Measurements from ENCODE around the gene IL6ST.
"Not testable (repeated sequence)": the region's sequence is repeated elsewhere in the genome, so short reads cannot be mapped to it uniquely, and the experiment has no call there.

IL6ST gene

DNA sequence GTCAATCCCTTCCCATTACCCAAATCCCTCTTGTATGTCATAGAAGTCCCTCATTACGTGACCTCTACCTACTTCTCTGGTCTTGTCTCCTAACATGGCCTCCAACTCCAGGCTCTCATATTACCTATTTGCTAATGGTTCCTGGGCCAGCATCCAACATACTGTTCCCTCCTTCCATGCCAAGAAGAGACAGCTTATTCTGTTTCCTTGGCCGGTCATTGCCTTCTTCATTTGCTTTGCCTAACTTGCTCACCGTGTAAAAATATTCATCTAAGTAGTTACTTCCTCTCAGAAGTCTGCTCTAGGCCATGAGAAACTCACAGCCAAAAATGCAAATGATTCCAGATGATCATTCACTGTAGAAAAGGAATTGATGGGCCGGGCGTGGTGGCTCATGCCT is 8.9 kb upstream of the IL6ST start:
- no peak for DNase-seq (ENCODE audit: low spot score)

DNA sequence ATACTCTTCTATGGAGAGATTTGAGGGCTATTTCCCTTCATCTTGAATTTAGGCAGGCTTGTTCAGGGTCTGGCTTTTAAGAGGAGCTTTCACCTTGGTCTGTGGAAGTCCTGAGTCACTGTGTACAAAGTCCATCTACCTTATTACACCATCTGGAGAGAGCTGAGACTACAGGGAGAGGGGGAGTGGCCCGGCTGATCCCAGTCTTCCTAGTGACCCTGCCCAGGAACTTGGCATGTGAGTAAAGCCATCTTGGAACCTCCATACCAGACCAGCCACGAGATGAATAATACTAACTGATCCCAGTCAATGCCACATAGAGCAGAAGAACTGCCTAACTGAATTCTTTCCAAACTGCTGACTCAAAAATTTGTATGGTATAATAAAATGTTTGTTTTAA is 8.4 kb upstream of the IL6ST start:
- peak; percentile 64 for DNase-seq (ENCODE audit: low spot score)

DNA sequence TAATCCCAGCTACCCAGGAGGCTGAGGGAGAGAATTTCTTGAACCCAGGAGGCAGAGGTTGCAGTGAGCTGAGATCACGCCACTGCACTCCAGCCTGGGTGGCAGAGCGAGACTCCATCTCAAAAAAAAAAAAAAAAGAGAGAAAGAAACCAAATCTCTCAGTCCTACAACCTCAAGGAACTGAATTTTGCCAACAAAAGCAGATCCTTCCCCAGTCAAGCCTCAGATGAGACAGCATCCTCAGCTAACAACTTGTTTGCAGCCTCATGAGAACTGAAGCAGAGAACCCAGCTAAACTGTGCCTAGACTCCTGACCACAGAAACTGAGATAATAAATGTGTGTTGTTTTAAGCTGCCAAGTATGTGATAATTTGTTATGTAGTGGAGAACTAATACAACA is 7.5 kb upstream of the IL6ST start:
- DNase-seq (ENCODE audit: low spot score) = no peak

DNA sequence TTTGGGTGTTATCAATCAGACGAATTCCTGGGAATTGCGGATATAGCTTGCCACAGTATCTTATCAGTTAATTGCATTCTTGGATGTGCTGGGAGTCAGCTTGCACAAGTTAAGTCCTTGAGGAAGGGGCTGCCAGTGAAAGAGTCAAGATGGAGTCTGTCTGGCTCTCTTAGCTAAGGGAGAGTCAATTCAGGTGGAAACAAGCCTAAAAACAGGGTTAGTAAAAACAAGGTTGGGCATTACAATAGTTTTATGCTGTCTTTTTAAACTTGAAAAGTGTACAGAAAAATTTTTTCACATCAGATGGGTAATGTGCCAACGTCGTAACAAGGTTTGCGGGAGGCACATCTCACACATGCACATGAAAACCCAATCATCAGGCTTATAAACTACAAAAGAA is 5.5 kb upstream of the IL6ST start:
- DNase-seq (ENCODE audit: low spot score) = not testable (repeated sequence)

DNA sequence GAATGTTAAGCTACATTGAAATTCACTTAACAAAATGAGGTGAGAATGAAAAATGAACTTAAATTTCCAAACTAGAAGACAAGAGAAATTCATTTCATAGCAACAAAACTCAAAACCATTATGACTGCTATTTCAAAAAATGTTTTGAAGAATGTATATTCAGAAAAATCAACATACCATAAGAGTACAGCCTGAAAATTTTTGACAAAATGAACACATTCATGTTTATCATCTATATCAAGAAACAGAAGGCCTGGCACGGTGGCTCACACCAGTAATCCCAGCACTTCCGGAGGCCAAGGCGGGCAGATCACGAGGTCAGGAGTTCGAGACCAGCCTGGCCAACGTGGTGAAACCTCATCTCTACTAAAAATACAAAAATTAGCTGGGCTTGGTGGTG is 4.2 kb upstream of the IL6ST start:
- DNase-seq (ENCODE audit: low spot score) = no peak

DNA sequence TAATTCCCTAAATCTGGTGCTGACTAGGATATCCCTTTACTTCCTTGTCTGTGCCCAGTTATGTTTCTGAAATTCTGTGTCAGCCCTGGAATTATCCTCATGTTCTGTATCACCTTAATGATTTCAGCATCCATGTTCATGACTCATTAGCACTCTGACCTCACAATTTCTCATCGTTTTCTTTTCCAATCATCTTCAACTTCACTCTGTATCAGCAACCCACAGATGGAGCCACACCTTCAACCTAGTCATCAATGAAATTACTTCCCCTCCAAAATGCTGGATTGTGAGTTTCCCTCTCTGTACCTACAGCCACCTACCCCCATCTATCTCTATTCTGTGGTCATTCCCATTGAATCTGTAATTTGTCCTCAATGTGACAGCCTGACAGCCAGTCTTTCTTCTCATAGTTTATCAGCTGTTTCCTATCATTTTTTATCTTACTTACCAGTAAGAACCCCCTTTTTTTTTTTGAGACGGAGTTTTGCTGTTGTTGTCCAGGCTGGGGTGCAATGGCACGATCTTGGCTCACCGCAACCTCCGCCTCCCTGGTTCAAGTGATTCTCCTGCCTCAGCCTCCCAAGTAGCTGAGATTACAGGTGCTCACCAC is 3.1 kb upstream of the IL6ST start:
- DNase-seq (ENCODE audit: low spot score) = peak; percentile 40

DNA sequence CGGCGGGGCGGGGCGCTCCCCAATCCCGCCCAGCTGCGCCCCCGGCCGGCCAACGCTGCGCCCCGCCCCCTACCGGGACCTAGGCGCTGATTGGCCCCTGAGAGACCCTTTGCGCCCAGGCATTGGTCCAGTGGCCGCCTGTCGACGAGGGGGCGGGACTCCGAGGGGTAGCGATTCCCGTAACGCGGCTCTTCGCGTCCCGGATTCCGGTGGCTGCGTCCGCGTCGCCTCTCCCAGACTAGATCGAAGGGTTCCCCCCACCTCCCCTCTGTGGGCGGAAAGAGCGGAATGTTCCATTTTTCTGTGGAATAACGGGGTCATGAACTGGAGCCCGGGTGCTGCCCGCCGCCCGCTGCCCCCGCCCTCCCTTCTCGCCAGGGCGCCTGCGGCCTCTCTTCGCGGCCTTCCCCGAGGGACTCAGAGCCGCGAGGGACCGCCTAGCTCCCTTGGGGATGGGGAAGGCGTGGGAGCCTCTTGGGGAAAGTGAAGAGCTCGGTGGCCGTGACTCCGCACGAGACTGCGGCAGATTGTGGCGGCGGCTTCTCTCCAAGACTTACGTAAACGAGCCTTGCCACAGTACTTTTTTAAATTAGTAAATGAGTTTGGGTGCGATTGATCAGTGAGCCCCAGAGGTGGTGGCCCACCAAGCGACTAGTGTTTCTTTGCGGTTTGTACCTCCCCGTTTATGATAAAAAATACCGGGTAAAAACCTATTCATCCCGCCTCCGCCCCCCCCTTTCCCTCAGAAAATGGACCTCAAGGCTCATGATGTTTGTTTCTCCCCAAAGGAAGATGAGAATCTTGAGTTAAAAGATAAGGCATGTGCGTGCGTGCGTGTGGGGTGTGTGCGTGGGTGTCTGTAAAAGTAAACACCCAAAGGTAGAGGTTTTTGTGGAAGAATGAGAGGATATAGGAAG is 493 bp upstream of the IL6ST start:
- DNase-seq (ENCODE audit: low spot score) = peak; percentile 99

DNA sequence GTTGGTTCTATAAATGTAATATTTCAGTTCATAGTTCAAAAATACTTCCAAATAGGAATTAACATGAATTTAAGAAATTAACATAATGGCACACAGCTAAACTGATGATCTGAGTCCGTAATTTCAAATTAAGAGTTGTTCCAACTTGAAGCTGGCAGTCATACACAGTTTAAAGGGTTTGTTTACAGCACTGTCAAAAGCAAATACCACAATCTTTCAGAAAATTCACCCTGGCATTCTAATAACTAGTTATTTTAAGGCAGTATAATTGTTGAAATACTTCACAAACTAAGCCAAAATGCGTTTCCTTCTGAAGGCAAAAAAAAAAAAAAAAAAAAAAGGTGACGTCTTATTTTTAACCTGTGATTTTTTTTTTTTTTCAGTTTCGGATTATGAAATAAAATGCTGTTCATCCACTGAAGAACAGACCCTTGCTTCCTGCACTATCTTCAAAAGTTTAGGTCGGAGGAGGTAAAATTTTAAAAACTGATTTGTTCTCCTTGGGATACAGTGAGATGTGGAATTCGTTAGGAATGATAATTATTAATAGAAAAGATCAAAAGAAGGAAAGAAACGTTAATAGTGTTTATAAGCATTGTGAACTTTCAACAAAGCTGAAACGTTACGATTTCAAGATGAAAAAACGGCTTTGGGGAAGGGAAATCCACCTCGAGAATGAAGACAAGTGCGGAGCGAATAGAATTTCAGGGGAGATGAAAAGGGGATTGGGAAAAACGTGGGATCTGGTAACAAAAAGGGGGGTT is 850 bp downstream of the IL6ST start:
- no peak for DNase-seq (ENCODE audit: low spot score)

DNA sequence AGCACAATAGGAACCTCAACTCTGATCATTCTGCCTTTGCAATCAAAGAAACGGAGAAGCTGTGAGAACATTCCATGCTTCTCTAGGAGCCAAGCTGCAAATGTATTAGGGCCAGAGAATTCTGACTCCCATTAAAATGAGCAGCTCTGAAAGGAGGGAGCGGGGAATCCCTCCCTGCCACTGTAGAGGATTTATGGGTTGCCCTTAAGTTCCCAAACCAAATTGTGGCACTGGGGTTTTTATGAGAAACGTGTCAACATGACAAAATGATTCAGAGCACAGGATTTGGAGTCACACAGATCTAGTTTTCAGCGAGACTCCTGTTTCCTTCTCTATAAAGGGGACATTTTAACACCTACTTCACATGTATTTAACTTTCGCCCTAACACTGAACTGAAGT is 1.8 kb downstream of the IL6ST start:
- peak; percentile 10 for DNase-seq (ENCODE audit: low spot score)

DNA sequence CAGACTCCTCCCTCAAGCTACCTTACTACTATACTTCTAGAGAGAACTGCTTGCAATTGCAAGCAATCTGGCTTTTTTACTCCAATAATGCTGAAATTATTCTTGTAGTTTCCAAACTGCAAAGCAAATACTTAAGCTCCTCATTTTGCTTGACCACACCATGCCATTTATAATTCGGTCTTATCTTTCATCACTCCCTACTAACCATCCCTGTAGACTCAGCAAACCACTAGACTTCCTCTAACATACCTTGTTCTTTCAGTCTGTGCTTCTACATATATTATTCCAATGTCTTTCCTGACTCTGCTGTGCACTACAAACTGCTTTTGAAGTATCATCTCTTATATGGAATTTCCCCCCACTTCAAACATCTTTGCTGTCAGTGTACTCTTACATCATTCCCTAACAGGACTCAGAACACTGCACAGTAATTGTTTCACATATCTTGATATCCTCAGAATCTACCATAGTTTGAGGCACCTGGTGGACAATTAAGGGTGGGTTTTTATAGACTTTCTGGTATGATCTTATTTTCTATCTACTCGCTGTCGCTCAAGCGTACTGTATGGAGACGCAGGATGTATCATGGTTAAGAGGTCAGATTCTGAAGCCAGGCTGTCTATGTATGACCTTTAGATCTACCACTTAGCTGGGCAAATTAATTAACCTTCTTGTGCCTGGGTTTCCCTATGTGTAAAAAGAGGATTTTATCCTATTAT is 2.8 kb downstream of the IL6ST start:
- DNase-seq (ENCODE audit: low spot score) = no peak

DNA sequence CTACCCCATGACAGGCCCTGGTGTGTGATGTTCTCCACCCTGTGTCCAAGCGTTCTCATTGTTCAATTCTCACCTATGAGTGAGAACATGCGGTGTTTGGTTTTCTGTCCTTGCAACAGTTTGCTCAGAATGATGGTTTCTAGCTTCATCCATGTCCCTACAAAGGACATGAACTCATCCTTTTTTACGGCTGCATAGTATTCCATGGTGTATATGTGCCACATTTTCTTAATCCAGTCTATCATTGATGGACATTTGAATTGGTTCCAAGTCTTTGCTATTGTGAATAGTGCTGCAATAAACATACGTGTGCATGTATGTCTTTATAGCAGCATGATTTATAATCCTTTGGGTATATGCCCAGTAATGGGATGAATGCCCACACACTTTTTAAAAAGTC is 3.9 kb downstream of the IL6ST start:
- not testable (repeated sequence) for DNase-seq (ENCODE audit: low spot score)

DNA sequence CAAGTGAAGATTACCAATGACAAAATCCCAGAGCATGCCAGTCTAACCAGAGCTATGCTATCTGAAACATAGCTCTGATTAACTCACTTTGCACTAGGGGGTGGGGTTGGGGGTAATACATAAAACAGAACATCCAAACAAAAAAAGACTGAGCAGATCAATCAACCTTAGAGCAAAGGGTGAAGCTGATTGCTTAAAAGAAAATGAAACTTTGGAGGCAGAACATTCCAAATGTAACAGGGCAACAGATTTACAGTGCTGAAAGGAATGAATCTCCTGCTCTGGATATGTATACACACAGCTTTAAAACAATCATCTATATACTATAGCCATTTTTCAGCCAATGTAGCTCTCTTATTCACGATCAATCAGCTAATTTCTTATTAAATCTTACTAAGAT is 4.9 kb downstream of the IL6ST start:
- DNase-seq (ENCODE audit: low spot score) = no peak

DNA sequence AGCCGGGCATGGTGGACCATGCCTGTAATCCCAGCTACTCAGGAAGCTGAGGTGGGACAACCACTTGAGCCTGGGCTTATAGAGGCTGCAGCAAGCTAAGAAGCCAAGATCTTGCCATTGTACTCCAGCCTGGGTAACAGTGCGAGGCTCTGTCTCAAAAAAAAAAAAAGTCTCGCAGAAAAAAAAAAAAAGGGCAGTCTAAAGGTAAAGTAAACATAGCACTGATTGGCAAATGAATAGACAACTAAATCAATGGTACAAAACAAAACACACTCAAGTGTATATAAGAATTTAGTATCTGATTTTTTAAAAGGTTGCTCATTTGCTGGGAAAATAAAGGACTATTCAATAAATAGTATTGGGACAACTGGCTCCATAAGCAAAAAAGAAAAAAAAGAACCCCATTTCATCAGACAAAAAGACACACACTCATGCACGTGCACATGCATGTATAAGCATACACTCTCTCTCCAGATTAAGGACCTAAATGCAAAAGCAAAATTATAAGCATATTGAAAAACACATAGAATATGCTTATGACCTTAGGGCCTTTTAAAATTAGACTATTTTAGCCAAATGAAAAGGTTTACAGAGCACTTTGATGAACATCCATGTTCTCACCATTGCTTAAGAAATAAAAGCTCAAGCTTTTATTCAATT is 5.7 kb downstream of the IL6ST start:
- no peak for DNase-seq (ENCODE audit: low spot score)

DNA sequence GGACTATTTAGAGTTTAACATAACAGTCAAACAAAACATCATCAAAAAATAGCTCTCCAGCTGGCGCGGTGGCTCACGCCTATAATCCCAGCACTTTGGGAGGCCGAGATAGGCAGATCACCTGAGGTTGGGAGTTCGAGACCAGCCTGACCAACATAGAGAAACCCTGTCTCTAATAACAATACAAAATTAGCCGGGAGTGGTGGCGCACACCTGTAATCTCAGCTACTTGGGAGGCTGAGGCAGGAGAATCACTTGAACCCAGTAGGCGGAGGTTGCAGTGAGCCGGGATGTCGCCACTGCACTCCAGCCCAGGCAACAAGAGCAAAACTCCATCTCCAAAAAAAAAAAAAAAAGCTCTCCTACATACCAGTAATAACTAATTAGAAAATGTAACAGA is 6.3 kb downstream of the IL6ST start:
- not testable (repeated sequence) for DNase-seq (ENCODE audit: low spot score)

DNA sequence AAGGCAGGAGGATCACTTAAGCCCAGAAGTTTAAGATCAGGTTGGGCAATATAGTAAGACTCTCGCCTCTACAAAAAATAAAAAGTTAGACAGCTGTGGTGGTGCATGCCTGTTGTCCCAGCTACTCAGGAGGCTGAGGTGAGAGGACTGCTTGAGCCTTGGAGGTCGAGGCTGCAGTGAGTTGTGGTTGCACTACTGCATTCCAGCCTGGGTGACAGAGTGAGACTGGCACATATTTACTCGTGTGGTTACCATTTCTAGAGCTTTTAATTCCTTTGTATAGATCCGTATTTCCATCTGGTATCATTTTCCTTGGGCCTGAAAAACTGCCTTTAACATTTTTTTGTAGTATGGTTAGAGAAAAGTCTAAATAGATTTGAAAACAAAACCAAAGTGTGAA is 7.8 kb downstream of the IL6ST start:
- no peak for DNase-seq (ENCODE audit: low spot score)

DNA sequence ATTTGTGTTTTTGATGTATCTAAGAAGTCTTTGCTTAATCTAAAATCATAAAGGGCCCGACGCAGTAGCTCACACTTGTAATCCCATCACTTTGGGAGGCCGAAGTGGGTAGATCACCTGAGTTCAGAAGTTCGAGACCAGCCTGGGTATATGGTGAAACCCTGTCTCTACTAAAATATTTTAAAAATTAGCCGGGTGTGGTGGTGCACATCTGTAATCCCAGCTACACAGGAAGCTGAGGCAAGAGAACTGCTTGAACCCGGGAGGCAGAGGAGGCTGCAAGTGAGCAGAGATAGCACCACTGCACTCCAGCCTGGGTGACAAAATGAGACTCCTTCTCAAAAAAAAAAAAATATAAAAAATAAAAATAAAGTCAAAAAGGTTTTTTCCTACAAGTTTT is 9.6 kb downstream of the IL6ST start:
- DNase-seq (ENCODE audit: low spot score) = no peak

DNA sequence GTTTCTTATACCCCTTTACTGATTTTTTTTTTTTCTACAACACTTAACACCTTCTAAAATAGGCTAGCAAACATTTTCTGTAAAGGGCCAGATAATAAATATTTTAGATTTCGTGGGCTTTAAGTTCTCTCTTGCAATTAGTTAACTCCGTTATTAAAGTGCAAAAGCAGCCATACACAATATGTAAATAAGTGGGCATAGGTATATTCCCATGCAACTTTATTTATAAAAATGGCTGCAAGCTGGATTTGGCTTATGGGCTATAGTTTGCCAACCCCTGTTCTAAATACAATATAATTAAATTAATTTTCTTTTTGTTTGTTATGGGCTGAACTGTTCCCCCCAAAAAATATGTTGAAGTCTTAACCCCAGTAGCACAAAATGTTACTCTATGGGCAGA is 10.8 kb downstream of the IL6ST start:
- DNase-seq (ENCODE audit: low spot score) = no peak

DNA sequence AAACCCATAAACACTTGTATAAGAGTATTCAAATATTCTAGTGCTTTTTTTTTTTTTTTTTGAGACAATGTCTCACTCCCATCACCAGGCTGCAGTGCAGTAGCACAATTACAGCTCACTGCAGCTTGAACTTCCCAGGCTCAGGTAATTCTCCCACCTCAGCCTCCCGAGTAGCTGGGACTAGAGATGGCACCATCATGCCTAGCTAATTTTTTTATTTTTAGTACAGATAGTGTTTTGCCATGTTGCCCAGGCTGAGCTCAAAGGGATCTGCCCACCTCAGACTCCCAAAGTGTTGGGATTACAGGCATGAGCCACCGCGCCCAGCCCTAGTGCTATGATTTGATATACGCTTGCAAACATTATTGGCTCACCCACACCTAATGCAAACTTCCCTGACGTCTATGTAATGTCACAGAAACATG is 11.8 kb downstream of the IL6ST start:
- DNase-seq (ENCODE audit: low spot score) = no peak

DNA sequence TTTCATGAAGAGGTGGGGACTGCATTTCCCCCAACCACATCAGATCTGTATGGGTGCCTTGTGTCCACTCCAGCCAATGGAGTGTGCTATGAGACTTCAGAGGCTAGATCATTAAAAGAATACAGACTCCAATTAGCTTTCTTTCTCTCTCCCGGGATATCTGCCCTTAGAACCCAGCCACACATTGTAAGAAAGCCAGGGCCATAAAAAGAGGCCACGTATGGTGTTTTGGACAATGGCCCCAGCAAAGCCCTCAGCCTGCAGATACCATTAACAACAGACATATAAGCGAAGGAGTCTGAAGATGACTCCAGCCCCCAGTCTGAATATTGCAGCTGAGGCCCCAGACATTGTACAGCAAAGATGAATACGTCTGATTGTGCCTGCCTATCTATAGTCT is 21.5 kb downstream of the IL6ST start:
- no peak for DNase-seq (ENCODE audit: low spot score)

DNA sequence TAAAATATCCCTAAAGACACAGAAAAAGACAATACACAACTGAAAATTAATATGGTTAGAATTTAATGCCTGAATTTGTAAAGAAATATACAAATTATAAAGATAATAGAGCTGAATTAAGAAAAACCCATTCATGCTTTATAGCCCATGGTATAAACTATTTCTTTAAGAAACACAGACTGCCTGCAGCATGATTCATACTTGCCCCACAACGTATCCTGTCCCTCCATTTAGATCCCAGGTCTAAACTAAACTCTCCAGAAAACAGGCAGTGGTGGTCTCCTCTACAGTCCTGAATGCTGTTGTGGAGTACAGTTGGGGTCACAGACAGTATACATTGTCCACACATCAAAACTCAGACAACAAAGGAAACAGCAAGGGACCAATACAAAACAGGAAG is 24.8 kb downstream of the IL6ST start:
- DNase-seq (ENCODE audit: low spot score) = peak; percentile 48

DNA sequence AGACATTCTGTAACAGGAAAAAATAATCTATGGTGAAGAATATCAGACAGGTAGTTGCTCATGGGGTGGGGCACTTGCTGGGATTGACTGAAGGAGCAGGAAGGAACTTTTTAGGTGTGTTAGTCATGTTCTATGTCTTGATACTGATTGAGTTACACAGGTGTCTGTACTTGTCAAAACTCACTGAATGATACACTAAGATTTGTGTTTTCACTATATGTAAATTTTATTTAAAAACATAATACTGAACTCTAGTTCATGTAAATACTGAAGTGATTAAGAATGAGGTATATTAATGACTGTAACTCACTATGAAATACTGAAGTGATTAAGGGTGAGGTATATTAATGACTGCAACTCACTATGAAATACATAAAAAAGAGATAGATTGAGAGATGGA is 28.5 kb downstream of the IL6ST start:
- DNase-seq (ENCODE audit: low spot score) = no peak

DNA sequence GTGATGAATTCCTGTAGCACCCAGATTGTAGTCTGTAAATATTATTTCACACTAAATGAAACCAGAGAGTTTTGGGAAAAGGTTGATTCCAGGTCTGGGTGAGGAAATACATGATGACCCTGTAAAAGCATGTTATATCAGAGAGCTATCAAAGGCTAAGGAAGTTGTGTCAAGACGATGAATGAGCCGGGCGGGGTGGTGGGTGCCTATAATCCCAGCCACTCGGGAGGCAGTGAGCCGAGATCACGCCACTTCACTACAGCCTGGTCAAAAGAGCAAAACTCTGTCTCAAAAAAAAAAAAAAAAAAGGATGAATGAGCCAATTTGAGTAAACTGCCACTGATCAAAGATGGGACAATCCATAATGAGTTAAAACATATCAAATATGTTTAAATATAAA is 29.2 kb downstream of the IL6ST start:
- DNase-seq (ENCODE audit: low spot score) = no peak

All from AG08395 (cell line).